Fibroblast of lung (primary cell): ENCODE measurements around the gene ODF2.

Experiments
- EZH2 ChIP-seq: IDR thresholded peaks from 2 replicates; pipeline ENCODE4 v1.5.1; 2012; ENCODE audit warnings: low read length, control low read depth, mild to moderate bottlenecking; ENCODE audit errors: missing control alignments
- TF ChIP-seq, protein P1 (sequence below), 2 donors: IDR thresholded peaks in 1 of 2; conservative IDR thresholded peaks in 1 of 2; 1 replicate in 1 of 2; 2 replicates in 1 of 2; pipeline ENCODE4 v1.5.1; 2011 to 2012; ENCODE audit warnings: low read length in 2 of 2, control low read depth in 1 of 2, inconsistent platforms in 1 of 2, low read depth in 1 of 2, mild to moderate bottlenecking in 1 of 2

DNA sequence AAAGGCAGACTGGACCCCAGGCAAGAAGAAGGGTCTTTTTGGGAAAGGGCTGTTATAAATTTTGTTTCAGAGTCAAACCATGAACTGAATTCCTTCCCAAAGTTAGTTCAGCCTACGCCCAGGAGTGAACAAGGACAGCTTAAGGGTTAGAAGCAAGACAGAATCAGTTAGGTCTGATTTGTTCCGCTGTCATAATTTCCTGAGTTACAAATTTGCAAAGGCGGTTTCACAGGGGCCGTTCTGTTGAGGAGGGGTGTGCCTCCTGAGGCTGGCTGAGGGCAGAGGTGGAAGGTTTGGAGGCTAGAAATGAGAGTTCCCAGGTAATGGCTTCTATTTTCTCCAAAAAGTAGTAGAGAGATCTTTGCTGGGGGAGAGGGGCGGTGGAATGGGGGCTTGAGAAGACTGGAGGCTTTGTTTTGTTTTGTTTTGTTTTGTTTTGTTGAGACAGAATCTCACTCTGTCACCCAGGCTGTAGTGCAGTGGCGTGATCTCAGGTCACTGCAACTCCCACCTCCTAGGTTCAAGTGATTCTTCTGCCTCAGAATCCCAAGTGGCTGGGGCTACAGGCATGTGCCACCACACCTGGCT is 39.3 kb upstream of the ODF2 start:
- TF ChIP-seq EZH2 = no peak
- TF ChIP-seq, protein P1, sequence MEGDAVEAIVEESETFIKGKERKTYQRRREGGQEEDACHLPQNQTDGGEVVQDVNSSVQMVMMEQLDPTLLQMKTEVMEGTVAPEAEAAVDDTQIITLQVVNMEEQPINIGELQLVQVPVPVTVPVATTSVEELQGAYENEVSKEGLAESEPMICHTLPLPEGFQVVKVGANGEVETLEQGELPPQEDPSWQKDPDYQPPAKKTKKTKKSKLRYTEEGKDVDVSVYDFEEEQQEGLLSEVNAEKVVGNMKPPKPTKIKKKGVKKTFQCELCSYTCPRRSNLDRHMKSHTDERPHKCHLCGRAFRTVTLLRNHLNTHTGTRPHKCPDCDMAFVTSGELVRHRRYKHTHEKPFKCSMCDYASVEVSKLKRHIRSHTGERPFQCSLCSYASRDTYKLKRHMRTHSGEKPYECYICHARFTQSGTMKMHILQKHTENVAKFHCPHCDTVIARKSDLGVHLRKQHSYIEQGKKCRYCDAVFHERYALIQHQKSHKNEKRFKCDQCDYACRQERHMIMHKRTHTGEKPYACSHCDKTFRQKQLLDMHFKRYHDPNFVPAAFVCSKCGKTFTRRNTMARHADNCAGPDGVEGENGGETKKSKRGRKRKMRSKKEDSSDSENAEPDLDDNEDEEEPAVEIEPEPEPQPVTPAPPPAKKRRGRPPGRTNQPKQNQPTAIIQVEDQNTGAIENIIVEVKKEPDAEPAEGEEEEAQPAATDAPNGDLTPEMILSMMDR (conservative IDR thresholded peaks at IDR 0.05 in 1 of 2, IDR thresholded peaks at IDR 0.05 in 1 of 2; ENCODE audit: low read depth in 1 of 2, low read length in 2 of 2) = no peak
